Measurements from ENCODE around the gene ZC2HC1C.

GRCh38 chr14:75063013-75063412 is 6.4 kb upstream of the ZC2HC1C start:
- no peak for TF ChIP-seq CTCF (IDR thresholded peaks at IDR 0.05; ENCODE audit: insufficient read depth, low read length)
- TF ChIP-seq POLR2AphosphoS5 (IDR thresholded peaks at IDR 0.05; ENCODE audit: low read depth), result no peak
- TF ChIP-seq REST (IDR thresholded peaks at IDR 0.05; ENCODE audit: insufficient replicate concordance, low read depth), result no peak
